HepG2 (cell line): ENCODE data around the gene ZXDC. TPM values are rescaled to one million over a fixed set of nuclear protein-coding genes. Genes with fewer than 3 reads are reported as not detected.

ENCODE experiments used
- AKAP8 ChIP-seq: sonication (generic); formaldehyde crosslinking; IDR thresholded peaks from 2 replicates; pipeline ENCODE4 v1.5.1; 2020; ENCODE audit warnings: mild to moderate bottlenecking, missing genetic modification reagents
- ARHGAP35 ChIP-seq: sonication (generic); formaldehyde crosslinking; IDR thresholded peaks from 2 replicates; pipeline ENCODE4 v1.9.0; 2022; ENCODE audit warnings: mild to moderate bottlenecking, inconsistent platforms, moderate library complexity, missing genetic modification reagents, borderline replicate concordance
- ARNTL ChIP-seq: sonication (generic); formaldehyde crosslinking; IDR thresholded peaks from 2 replicates; pipeline ENCODE4 v1.4.0; 2020; ENCODE audit warnings: mild to moderate bottlenecking, missing genetic modification reagents
- DNMT1 ChIP-seq: sonication (generic); formaldehyde crosslinking; IDR thresholded peaks from 2 replicates; pipeline ENCODE4 v1.5.1; 2020; ENCODE audit warnings: mild to moderate bottlenecking, missing genetic modification reagents
- EHMT2 ChIP-seq: fragments of 200-600 bp; sonication (generic); IDR thresholded peaks from 2 replicates; pipeline ENCODE4 v1.7.0; 2017; ENCODE audit warnings: antibody characterized with exemption, low read depth, low read length, borderline replicate concordance
- FOXA1 ChIP-seq, 2 experiments: fragments of 450-650 bp in 1 of 2; sonication (generic) in 1 of 2; formaldehyde crosslinking in 1 of 2; IDR thresholded peaks; 2 replicates each; pipeline versions ENCODE4 v1.4.0 to v1.6.1; 2016 to 2020; ENCODE audit warnings: missing genetic modification reagents in 1 of 2
- GMEB1 ChIP-seq: sonication (generic); formaldehyde crosslinking; IDR thresholded peaks from 2 replicates; pipeline ENCODE4 v1.5.1; 2020; ENCODE audit warnings: missing genetic modification reagents, mild to moderate bottlenecking, borderline replicate concordance
- POLR2AphosphoS2 ChIP-seq: IDR thresholded peaks from 2 replicates; pipeline ENCODE4 v1.6.1; 2011; ENCODE audit warnings: low read depth, low read length, improper control_type of control experiment
- POLR2AphosphoS5 ChIP-seq: IDR thresholded peaks from 2 replicates; pipeline ENCODE4 v1.6.1; 2012; ENCODE audit warnings: low read depth, low read length
- RXRA ChIP-seq: sonication (generic); formaldehyde crosslinking; IDR thresholded peaks from 2 replicates; pipeline ENCODE4 v1.5.1; 2020; ENCODE audit warnings: missing genetic modification reagents
- SP2 ChIP-seq: sonication (generic); formaldehyde crosslinking; IDR thresholded peaks from 2 replicates; pipeline ENCODE4 v1.5.1; 2020; ENCODE audit warnings: mild to moderate bottlenecking, missing genetic modification reagents
- ZKSCAN8 ChIP-seq: IDR thresholded peaks from 2 replicates; pipeline ENCODE4 v1.6.1; 2016; ENCODE audit warnings: borderline replicate concordance, missing genetic modification reagents, missing compliant biosample characterization
- ZMAT3 ChIP-seq: sonication (generic); formaldehyde crosslinking; conservative IDR thresholded peaks from 2 replicates; pipeline ENCODE4 v1.7.0; 2021; ENCODE audit warnings: missing genetic modification reagents
- ZMAT5 ChIP-seq: sonication (generic); formaldehyde crosslinking; IDR thresholded peaks from 2 replicates; pipeline ENCODE4 v1.5.0; 2020; ENCODE audit warnings: mild to moderate bottlenecking, low read depth, missing genetic modification reagents, borderline replicate concordance
- ZNF619 ChIP-seq: sonication (generic); formaldehyde crosslinking; IDR thresholded peaks from 2 replicates; pipeline ENCODE4 v1.4.0; 2020; ENCODE audit warnings: mild to moderate bottlenecking, missing genetic modification reagents
- ZNF749 ChIP-seq: sonication (generic); formaldehyde crosslinking; IDR thresholded peaks from 2 replicates; pipeline ENCODE4 v1.8.0; 2022; ENCODE audit warnings: mild to moderate bottlenecking, missing genetic modification reagents, moderate library complexity, borderline replicate concordance
- polyA plus RNA-seq, 8 experiments: library from polyadenylated mRNA; depleted of rRNA in 3 of 8; stranded (reverse) in 7 of 8; unstranded in 1 of 8; fragments of >200 nt; fragmentation: Illumina TruSeq in 4 of 8; extraction: Trizol in 4 of 8; gene quantifications; 2 replicates each; pipeline versions ENCODE4 v1.2.1 to v1.2.3, GENCODE V29; 2011 to 2016; ENCODE audit warnings: low read depth in 4 of 8, missing spikeins in 1 of 8, mixed read lengths in 1 of 8; ENCODE audit not compliant: insufficient read depth in 1 of 8
- total RNA-seq, 5 experiments: library from RNA; depleted of rRNA; stranded (reverse); fragments of >200 nt; fragmentation: Illumina TruSeq; extraction: Trizol; gene quantifications; 2 replicates each; pipeline ENCODE4 v1.2.3, GENCODE V29; 2016; ENCODE audit warnings: low read depth in 1 of 5
- TF ChIP-seq, protein P1 (sequence below): sonication (generic); formaldehyde crosslinking; IDR thresholded peaks from 2 replicates; pipeline ENCODE4 v1.9.0; 2021; ENCODE audit warnings: mild to moderate bottlenecking, missing genetic modification reagents
- TF ChIP-seq, protein P2 (sequence below): sonication (generic); formaldehyde crosslinking; IDR thresholded peaks from 2 replicates; pipeline ENCODE4 v1.5.0; 2020; ENCODE audit warnings: mild to moderate bottlenecking, missing genetic modification reagents

Gene ZXDC
- total and polyA plus RNA-seq, 2 of the 13 experiments (the other 11 are each of a cell fraction or from before 2014, with no cell fraction given): 17.6 to 21.2 TPM

DNA sequence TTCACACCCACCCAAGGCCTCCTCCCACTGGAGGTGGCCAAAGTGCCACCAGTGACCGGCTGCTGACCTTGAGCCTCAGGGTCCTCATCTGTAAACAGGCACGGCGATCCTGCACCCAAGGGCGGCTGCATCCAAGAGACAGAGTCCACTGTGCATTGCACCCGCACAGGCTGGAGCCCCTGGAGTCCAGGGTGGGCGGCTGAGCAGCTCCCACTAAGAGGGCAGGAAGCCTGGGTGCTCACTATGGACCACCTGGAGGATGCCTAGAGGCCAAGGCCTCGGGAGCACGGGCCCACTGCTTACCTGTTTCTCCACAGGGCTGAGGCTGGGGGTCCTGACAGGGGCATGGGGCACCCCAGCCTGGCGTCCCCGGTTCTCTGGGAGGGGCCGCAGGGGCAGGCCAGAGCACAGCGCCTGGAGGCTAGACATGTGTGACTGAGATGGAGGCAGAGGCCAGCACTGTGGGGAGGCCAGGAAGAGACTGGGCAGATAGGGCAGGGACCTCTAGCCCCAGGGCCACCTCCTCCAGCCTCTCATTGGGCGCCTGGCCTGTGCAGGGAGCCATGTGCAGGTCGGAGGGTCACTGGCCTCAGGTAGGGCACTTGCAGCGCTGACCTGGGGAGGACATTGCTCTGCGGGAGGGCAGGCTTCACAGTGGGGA lies 41.7 kb upstream of the ZXDC start, which contains the start of gene UROC1 (continued):
- TF ChIP-seq, protein P1, sequence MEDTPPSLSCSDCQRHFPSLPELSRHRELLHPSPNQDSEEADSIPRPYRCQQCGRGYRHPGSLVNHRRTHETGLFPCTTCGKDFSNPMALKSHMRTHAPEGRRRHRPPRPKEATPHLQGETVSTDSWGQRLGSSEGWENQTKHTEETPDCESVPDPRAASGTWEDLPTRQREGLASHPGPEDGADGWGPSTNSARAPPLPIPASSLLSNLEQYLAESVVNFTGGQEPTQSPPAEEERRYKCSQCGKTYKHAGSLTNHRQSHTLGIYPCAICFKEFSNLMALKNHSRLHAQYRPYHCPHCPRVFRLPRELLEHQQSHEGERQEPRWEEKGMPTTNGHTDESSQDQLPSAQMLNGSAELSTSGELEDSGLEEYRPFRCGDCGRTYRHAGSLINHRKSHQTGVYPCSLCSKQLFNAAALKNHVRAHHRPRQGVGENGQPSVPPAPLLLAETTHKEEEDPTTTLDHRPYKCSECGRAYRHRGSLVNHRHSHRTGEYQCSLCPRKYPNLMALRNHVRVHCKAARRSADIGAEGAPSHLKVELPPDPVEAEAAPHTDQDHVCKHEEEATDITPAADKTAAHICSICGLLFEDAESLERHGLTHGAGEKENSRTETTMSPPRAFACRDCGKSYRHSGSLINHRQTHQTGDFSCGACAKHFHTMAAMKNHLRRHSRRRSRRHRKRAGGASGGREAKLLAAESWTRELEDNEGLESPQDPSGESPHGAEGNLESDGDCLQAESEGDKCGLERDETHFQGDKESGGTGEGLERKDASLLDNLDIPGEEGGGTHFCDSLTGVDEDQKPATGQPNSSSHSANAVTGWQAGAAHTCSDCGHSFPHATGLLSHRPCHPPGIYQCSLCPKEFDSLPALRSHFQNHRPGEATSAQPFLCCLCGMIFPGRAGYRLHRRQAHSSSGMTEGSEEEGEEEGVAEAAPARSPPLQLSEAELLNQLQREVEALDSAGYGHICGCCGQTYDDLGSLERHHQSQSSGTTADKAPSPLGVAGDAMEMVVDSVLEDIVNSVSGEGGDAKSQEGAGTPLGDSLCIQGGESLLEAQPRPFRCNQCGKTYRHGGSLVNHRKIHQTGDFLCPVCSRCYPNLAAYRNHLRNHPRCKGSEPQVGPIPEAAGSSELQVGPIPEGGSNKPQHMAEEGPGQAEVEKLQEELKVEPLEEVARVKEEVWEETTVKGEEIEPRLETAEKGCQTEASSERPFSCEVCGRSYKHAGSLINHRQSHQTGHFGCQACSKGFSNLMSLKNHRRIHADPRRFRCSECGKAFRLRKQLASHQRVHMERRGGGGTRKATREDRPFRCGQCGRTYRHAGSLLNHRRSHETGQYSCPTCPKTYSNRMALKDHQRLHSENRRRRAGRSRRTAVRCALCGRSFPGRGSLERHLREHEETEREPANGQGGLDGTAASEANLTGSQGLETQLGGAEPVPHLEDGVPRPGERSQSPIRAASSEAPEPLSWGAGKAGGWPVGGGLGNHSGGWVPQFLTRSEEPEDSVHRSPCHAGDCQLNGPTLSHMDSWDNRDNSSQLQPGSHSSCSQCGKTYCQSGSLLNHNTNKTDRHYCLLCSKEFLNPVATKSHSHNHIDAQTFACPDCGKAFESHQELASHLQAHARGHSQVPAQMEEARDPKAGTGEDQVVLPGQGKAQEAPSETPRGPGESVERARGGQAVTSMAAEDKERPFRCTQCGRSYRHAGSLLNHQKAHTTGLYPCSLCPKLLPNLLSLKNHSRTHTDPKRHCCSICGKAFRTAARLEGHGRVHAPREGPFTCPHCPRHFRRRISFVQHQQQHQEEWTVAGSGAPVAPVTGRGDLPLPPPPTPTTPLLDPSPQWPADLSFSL: no peak
- TF ChIP-seq GMEB1 (peak; percentile 21; the same call in 1 of the 2 replicates), SP2 (no peak), POLR2AphosphoS5 (no peak; the same call in 1 of the 2 replicates), ARHGAP35 (CRISPR knock-in tag) (peak; percentile 22; the same call in 1 of the 2 replicates), DNMT1 (CRISPR knock-in tag) (0 out of 2 replicates have a peak, but pooled peaks have one; percentile 34), EHMT2 (no peak), RXRA (peak; percentile 79), FOXA1 (IDR thresholded peaks at IDR 0.05) (no peak), FOXA1 (CRISPR knock-in tag; IDR thresholded peaks at IDR 0.05) (peak; percentile 83), ZNF619 (CRISPR knock-in tag) (no peak), ZNF749 (CRISPR knock-in tag) (no peak), ZMAT3 (CRISPR knock-in tag) (no peak), ZKSCAN8 (CRISPR knock-in tag) (no peak), AKAP8 (CRISPR knock-in tag) (0 out of 2 replicates have a peak, but pooled peaks have one; percentile 38), POLR2AphosphoS2 (no peak), ZMAT5 (CRISPR knock-in tag) (no peak), ARNTL (CRISPR knock-in tag) (no peak)
- TF ChIP-seq, protein P2, sequence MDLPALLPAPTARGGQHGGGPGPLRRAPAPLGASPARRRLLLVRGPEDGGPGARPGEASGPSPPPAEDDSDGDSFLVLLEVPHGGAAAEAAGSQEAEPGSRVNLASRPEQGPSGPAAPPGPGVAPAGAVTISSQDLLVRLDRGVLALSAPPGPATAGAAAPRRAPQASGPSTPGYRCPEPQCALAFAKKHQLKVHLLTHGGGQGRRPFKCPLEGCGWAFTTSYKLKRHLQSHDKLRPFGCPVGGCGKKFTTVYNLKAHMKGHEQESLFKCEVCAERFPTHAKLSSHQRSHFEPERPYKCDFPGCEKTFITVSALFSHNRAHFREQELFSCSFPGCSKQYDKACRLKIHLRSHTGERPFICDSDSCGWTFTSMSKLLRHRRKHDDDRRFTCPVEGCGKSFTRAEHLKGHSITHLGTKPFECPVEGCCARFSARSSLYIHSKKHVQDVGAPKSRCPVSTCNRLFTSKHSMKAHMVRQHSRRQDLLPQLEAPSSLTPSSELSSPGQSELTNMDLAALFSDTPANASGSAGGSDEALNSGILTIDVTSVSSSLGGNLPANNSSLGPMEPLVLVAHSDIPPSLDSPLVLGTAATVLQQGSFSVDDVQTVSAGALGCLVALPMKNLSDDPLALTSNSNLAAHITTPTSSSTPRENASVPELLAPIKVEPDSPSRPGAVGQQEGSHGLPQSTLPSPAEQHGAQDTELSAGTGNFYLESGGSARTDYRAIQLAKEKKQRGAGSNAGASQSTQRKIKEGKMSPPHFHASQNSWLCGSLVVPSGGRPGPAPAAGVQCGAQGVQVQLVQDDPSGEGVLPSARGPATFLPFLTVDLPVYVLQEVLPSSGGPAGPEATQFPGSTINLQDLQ (CRISPR knock-in tag): no peak
